GF-D8 (cell line): ENCODE measurements around the gene AGBL1.

Experiments
- DNase-seq: peaks from one replicate; lab custom pipeline; 2025; lab: John Stamatoyannopoulos, UW

The AGBL1 gene

GRCh38 chr15:86714241-86714640, 634.6 kb downstream of the AGBL1 start:
- DNase-seq: no peak

DNA sequence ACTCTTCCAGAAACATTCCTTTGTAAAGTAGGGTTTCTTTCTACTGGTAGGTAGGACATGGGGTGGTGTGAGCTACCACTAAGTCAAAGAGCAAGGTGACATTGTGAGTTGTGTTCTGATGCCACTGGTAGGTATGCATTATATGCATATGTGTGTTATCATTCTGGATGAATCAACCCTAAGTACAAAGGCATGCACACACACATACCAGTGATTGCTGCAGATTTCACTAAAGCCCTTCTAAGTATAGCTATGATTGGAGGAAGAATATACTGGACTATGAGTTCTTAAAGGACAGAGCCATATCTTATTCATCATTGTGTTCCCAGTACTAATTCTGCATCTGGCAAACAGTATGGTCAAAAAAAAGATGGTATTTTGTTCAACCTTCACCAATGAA, 646.0 kb downstream of the AGBL1 start:
- DNase-seq: no peak

GRCh38 chr15:86735247-86736040, 655.8 kb downstream of the AGBL1 start:
- DNase-seq: no peak

GRCh38 chr15:86741917-86742316, 662.2 kb downstream of the AGBL1 start:
- DNase-seq: no peak

DNA sequence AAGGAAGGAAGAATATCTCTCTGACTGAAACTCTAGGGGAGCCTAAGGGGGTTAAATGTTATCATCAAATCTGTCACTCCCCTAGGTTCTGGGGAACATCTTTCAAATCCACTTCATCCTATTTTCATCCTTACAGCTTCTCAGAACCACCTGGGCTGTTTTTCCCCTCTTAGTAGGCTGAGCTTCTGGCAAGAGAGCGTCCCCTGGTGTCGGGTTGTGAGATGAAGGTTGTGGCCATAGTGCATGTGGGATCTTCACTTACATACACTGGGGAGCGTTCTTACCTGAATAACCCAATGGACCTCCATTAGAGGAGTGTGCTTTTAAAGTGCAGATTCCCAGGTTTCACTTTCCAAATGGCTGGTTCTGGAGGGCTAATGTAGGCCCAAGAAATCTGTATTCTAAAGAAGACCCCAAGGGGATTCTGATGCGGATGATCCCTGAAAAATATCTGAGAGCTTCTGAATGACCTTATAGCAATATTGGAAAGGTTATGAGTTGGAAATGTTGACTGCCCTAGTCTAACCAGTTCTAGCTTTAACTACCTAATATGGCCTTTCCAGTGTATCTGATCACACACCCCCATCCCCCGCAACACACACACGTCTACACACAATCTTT, 663.7 kb downstream of the AGBL1 start:
- DNase-seq: no peak

- no peak for DNase-seq
Measured at GRCh38 chr15:86744198-86744780, 664.6 kb downstream of the AGBL1 start.

GRCh38 chr15:86751116-86751515, 671.4 kb downstream of the AGBL1 start:
- no peak for DNase-seq

DNA sequence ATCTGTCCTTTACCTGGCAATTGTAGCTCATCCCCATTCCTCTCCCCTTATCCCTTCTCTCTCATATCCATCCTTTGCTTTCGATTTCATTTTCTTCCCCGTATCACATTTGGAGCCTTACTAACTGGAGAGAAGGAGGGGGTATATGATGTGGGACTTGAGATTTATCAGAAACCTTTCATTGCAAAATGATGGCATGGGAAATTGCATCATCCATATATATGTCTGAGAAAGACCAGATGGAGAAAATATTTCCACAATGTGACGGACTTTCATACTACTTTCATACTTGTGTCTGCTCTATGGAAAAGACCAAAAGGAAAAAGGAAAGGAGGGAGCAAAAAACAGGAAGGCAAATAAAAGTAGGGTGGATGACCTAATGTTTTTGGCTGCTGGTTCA, 675.2 kb downstream of the AGBL1 start:
- no peak for DNase-seq

GRCh38 chr15:86756688-86757087, 677.0 kb downstream of the AGBL1 start:
- DNase-seq: no peak

DNA sequence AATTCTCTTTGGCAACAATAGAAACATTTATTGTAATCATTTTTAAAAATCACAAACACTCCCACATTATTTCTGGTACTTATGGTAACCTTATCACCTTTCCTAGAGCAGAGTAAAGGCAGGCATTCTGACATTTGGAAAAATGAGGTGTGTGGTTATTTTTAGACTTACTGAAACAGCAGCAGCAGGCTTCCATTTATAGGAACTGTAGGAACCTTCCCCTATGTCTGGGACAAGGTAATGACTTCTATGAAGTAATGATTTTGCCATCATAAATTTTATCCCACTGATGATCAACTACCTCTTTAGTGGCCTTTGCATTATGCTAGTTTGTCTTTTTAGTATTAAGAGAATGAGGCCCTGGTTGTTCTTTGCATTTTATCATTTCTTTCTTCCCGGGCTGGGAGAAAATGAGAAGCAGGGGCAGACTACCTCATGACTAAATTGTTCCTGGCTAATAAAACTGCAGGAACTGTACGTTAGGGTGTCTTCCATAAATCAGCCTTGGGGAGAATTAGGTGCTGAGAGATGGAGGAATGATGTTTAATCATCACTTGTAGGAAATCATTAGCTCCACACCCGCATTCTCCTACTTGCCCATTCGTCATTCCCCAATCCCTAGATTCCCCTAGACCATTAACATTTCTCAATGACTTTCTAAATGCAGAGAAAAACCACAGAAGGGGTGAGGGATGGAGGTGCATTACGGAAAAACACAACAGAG, 680.3 kb downstream of the AGBL1 start:
- DNase-seq: no peak

GRCh38 chr15:86762874-86763273, 683.2 kb downstream of the AGBL1 start:
- DNase-seq: no peak

- DNase-seq: no peak
Measured at GRCh38 chr15:86764021-86764420, 684.4 kb downstream of the AGBL1 start.

DNA sequence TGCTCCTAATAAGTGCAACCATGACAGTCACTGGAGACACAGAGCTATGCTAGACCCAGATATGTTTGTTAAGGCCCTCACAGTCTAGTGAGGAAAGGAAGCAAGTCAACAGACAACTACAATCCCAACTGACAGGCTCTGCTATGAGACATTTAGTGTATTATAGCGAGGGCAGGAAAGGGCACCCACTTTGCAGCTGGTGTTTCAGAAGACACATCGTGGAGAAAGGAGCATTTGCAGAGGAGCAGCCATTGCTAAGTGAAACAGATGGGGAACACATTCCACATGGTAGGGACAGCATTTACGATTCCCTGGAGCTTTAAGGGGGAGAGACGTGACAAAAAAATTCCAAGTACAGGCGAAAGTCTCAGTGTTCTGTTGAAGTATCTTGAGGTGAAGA, 685.6 kb downstream of the AGBL1 start:
- no peak for DNase-seq

- no peak for DNase-seq
Measured at GRCh38 chr15:86772369-86773059, 692.8 kb downstream of the AGBL1 start.

GRCh38 chr15:86773736-86774135, 694.1 kb downstream of the AGBL1 start:
- no peak for DNase-seq

DNA sequence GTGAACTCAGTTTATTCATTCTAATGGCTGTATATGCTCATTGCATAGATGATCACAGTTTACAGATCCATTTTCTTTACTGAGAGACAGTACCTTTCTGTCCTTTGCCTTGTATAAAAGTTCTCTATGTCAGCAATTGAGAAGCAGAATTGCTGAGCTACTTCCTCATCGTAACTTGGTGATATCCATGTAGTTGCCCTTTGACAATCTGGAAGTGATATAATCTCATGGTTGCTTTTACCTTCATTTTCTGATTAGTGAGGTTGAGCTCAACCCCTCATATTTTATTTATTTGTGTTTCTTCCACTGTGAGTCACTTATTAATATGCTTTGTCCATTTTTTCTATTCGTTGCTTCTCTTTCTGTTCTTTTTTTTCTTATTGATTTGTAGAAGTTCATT, 696.5 kb downstream of the AGBL1 start:
- DNase-seq: no peak

DNA sequence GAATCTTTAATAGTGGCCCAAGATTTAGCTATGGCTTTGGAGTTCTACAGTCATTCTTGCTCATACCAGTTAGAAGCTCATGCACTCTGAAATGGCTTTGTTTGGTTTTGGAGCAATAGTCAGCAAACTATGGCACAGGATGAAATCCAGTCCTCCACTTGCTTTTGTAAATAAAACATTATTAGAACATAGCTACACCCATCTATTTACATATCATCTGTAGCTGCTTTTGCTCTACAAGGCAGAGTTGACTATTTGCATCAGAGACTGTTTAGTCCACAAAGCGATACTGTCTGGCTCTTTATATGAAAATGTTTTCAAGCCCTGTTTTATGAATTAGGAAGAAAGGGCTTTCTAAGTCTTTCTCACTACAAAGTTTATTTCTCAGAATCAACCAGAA, 716.9 kb downstream of the AGBL1 start:
- no peak for DNase-seq

DNA sequence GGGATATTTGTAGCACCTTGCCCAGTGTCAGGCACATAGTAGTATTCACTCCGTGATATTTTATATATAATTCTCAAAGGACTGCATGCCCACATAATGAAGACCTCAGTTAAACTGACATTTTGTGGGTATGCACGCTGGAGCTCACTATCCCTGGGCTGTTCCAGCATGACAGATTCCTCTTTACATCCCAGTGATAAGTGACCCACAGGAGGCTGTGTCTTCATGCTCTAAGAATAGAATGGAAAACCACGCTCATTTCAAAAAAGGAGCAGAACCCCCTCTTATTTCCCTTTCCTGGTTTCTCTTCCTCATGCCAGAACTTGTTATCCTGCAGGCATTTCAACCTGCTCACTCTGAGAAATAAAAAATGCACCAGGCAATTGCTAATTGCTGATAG, 717.5 kb downstream of the AGBL1 start:
- no peak for DNase-seq

- DNase-seq: no peak
Measured at GRCh38 chr15:86799226-86799625, 719.6 kb downstream of the AGBL1 start.

GRCh38 chr15:86802244-86802643, 722.6 kb downstream of the AGBL1 start:
- DNase-seq: no peak

DNA sequence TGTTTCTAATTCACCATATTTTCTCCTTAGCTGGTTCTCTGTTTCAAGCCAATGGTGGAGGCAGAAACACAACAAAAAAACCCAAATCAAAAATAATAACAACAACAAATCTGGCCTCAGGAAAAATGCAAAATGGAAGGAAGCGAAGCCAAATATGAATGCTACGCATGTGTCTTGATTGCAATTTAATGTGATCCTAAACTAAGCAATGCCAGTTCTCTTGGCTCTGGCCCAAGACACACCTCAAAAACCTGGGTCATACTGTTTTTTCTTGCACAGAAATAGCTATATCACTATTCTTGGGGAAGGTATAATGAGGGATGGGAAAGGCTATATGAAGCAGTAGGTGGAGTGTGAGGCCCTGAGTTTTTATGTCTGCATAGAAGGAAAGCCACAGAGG, 724.7 kb downstream of the AGBL1 start:
- no peak for DNase-seq

DNA sequence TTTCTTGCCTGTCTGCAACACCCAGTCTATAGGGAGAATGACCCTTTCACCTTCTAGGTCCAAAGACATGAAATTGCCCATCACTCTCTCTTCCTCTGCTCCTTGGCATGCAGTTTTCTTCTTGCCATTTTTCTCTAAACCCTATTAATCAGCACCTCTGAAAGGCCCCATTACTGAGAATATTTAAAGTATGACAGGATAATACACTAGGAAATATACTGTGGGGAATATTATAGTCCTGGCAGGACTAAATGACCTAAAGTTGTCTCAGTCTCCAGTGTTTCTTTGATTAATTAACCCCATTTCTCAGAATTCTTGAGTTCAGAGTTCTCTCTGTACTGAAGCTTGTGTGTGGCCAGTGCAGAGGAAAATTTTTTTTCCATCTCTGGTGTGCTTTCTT, 730.7 kb downstream of the AGBL1 start:
- no peak for DNase-seq
